DMS53 treated with DMSO at 0.1 percent for 48 hours (cell line): Measurements from ENCODE around the gene OR6N1.

Experiments
- DNase-seq: peaks from one replicate; lab custom pipeline; 2025; ENCODE audit not compliant: unreplicated experiment; lab: John Stamatoyannopoulos, UW

OR6N1 gene

GRCh38 chr1:158771950-158772866, at the start of gene OR6N1:
Gene OR6N1 (minus strand): TSS chr1:158772195. CDS start chr1:158766682, 5,513 bp downstream.
- no peak for DNase-seq

GRCh38 chr1:158821723-158822122, 49.7 kb upstream of the OR6N1 start:
- no peak for DNase-seq

- DNase-seq, result no peak
Measured at GRCh38 chr1:158819461-158820443, 47.8 kb upstream of the OR6N1 start.

GRCh38 chr1:158818975-158819431, 47.0 kb upstream of the OR6N1 start:
- DNase-seq, result no peak

- no peak for DNase-seq
Measured at GRCh38 chr1:158818560-158818959, 46.6 kb upstream of the OR6N1 start.

- no peak for DNase-seq
Measured at GRCh38 chr1:158814970-158815369, 43.0 kb upstream of the OR6N1 start.

GRCh38 chr1:158813164-158813563, 41.2 kb upstream of the OR6N1 start:
- no peak for DNase-seq

- DNase-seq, result no peak
Measured at GRCh38 chr1:158812336-158812735, 40.3 kb upstream of the OR6N1 start.

- no peak for DNase-seq
Measured at GRCh38 chr1:158810311-158810710, 38.3 kb upstream of the OR6N1 start.

GRCh38 chr1:158809862-158810261, 37.9 kb upstream of the OR6N1 start:
- DNase-seq, result no peak

GRCh38 chr1:158809256-158809655, 37.3 kb upstream of the OR6N1 start:
- no peak for DNase-seq

- DNase-seq, result no peak
Measured at GRCh38 chr1:158806916-158807536, 35.0 kb upstream of the OR6N1 start.

- no peak for DNase-seq
Measured at GRCh38 chr1:158803678-158804077, 31.7 kb upstream of the OR6N1 start.

GRCh38 chr1:158801396-158801795, 29.4 kb upstream of the OR6N1 start:
- DNase-seq, result no peak

GRCh38 chr1:158800526-158800925, 28.5 kb upstream of the OR6N1 start:
- no peak for DNase-seq

GRCh38 chr1:158799689-158800088, 27.7 kb upstream of the OR6N1 start:
- DNase-seq, result no peak

- no peak for DNase-seq
Measured at GRCh38 chr1:158798531-158798930, 26.5 kb upstream of the OR6N1 start.

- no peak for DNase-seq
Measured at GRCh38 chr1:158794247-158794646, 22.3 kb upstream of the OR6N1 start.

- no peak for DNase-seq
Measured at GRCh38 chr1:158793604-158794003, 21.6 kb upstream of the OR6N1 start.

GRCh38 chr1:158781104-158781503, 9.1 kb upstream of the OR6N1 start, which contains the start of gene OR6N2:
Gene OR6N2 (minus strand): TSS chr1:158781204. CDS start chr1:158777635, 3,569 bp downstream.
- no peak for DNase-seq

GRCh38 chr1:158754420-158754819, 17.6 kb downstream of the OR6N1 start, which contains the start of gene OR6K6:
Gene OR6K6 (plus strand): TSS chr1:158754720. CDS start chr1:158754888, 168 bp downstream.
- DNase-seq, result no peak
